OCI-LY7 (cell line): Measurements from ENCODE around the gene CCL27. TPM values are rescaled to one million over a fixed set of nuclear protein-coding genes. Genes with fewer than 3 reads are reported as not detected.

Source experiments
- BruUV-seq: library from RNA; stranded (reverse); fragments of 400-500 nt; replicated peaks from 2 replicates; lab custom pipeline; 2021; lab: Mats Ljungman, UMichigan
- CTCF ChIA-PET: fragments of 300-600 bp; sonication (Branson Sonifier 250); formaldehyde crosslinking; loops from one replicate; lab custom pipeline; 2022; ENCODE audit warnings: antibody characterized with exemption; ENCODE audit not compliant: unreplicated experiment; lab: Charles Lee
- POLR2A ChIA-PET: fragments of 300-600 bp; sonication (Branson Sonifier 250); formaldehyde crosslinking; loops from one replicate; lab custom pipeline; 2022; ENCODE audit warnings: antibody characterized with exemption; lab: Charles Lee
- DNase-seq: peaks from one replicate; pipeline ENCODE4 v3.0.0-alpha.2; 2015; ENCODE audit warnings: low spot score
- H2AFZ ChIP-seq: fragments of 200-600 bp; sonication (generic), shearing (Covaris generic); 2 replicates; pipeline ENCODE4 v1.6.1; 2014; ENCODE audit warnings: mild to moderate bottlenecking, antibody characterized with exemption, low read length, moderate library complexity
- H3K27ac ChIP-seq: fragments of 200-600 bp; sonication (generic); 2 replicates; pipeline ENCODE4 v1.5.1; 2014; ENCODE audit warnings: mixed run types, low read depth, mild to moderate bottlenecking, moderate library complexity, low read length, inconsistent platforms; ENCODE audit not compliant: poor library complexity, severe bottlenecking
- H3K36me3 ChIP-seq: fragments of 200-600 bp; sonication (generic); 2 replicates; pipeline ENCODE4 v1.6.1; 2014; ENCODE audit warnings: mild to moderate bottlenecking, antibody characterized with exemption, low read length, moderate library complexity, mixed read lengths; ENCODE audit not compliant: insufficient read depth
- H3K4me1 ChIP-seq: fragments of 200-600 bp; sonication (generic); 2 replicates; pipeline ENCODE4 v1.5.1; 2014; ENCODE audit warnings: mild to moderate bottlenecking, low read length; ENCODE audit not compliant: insufficient read depth, poor library complexity, severe bottlenecking
- H3K4me2 ChIP-seq: fragments of 200-600 bp; sonication (generic); 2 replicates; pipeline ENCODE4 v1.6.1; 2014; ENCODE audit warnings: mild to moderate bottlenecking, low read length
- H3K4me3 ChIP-seq: fragments of 200-600 bp; sonication (generic); 2 replicates; pipeline ENCODE4 v1.5.1; 2014; ENCODE audit warnings: mild to moderate bottlenecking, low read depth, low read length; ENCODE audit not compliant: poor library complexity, severe bottlenecking
- H3K79me2 ChIP-seq: fragments of 200-600 bp; sonication (generic); 2 replicates; pipeline ENCODE4 v1.6.1; 2016; ENCODE audit warnings: low read depth, mild to moderate bottlenecking, low read length, moderate library complexity, mixed read lengths; ENCODE audit not compliant: insufficient read depth
- H3K9me2 ChIP-seq: fragments of 200-600 bp; sonication (generic); 2 replicates; pipeline ENCODE4 v1.6.1; 2016; ENCODE audit warnings: mild to moderate bottlenecking, low read length, mixed read lengths; ENCODE audit not compliant: insufficient read depth
- H3K9me3 ChIP-seq: fragments of 200-600 bp; sonication (generic); 2 replicates; pipeline ENCODE4 v1.6.1; 2014; ENCODE audit warnings: mild to moderate bottlenecking, mixed run types, low read length, mixed read lengths
- H4K20me1 ChIP-seq: fragments of 200-600 bp; sonication (generic); 2 replicates; pipeline ENCODE4 v1.6.1; 2014; ENCODE audit warnings: mild to moderate bottlenecking, antibody characterized with exemption, low read length, moderate library complexity, mixed read lengths; ENCODE audit not compliant: insufficient read depth
- EZH2phosphoT487 ChIP-seq: fragments of 200-600 bp; sonication (generic); IDR thresholded peaks from 2 replicates; pipeline ENCODE4 v1.6.1; 2018; ENCODE audit warnings: low read depth, borderline replicate concordance, mild to moderate bottlenecking, mixed run types, antibody characterized with exemption, low read length, moderate library complexity, mixed read lengths
- intact Hi-C: fragments of 100-400 bp; cut with micrococcal nuclease; formaldehyde crosslinking; loops from one replicate; pipeline ENCODE4 v1.10.0; 2022; ENCODE audit not compliant: unreplicated experiment
- total RNA-seq, 2 experiments: library from RNA; depleted of rRNA in 1 of 2; stranded (reverse); fragments of >200 nt in 1 of 2; shearing (Covaris generic) in 1 of 2; gene quantifications; 2 replicates each; pipeline ENCODE4 v1.2.3, GENCODE V29; 2014 to 2022
- TF ChIP-seq, protein P1 (sequence below): fragments of 200-600 bp; sonication (generic); conservative IDR thresholded peaks from 2 replicates; pipeline ENCODE4 v1.5.1; 2014; ENCODE audit warnings: mild to moderate bottlenecking, antibody characterized with exemption, low read length, moderate library complexity, mixed read lengths

Gene CCL27
- total RNA-seq, 2 experiments from 2014 or later, result 0.42 TPM; not detected in 1

DNA sequence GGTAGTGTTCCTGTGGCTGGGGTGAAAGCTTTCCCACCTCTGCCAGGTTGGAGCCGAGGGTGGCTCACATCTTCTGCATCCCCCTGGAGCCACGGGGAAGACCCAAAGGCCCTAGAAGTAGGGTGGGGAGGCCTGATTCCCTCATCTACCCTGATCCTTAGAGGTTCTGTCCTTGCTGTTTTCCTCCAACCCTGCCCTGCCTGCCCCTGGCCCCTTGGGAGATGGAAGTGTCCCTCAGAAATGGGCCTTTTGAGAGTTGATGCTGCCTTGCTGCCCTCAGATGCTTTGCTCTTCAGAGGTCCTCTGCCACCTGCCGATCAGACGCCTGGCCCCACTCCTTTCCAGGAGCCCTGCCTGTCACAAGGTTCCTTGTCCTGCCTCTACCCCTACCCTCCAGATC is 22.4 kb upstream of the CCL27 start:
- no peaks in the 10 kb centered on the region for H3K4me1 ChIP-seq
- TF ChIP-seq EZH2phosphoT487, result no peak
- TF ChIP-seq, protein P1, sequence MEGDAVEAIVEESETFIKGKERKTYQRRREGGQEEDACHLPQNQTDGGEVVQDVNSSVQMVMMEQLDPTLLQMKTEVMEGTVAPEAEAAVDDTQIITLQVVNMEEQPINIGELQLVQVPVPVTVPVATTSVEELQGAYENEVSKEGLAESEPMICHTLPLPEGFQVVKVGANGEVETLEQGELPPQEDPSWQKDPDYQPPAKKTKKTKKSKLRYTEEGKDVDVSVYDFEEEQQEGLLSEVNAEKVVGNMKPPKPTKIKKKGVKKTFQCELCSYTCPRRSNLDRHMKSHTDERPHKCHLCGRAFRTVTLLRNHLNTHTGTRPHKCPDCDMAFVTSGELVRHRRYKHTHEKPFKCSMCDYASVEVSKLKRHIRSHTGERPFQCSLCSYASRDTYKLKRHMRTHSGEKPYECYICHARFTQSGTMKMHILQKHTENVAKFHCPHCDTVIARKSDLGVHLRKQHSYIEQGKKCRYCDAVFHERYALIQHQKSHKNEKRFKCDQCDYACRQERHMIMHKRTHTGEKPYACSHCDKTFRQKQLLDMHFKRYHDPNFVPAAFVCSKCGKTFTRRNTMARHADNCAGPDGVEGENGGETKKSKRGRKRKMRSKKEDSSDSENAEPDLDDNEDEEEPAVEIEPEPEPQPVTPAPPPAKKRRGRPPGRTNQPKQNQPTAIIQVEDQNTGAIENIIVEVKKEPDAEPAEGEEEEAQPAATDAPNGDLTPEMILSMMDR, result no peak
- H2AFZ ChIP-seq, result no peak overlapping the region
- intact Hi-C loops, result no loop called here
- H4K20me1 ChIP-seq, result no peaks in the 10 kb centered on the region
- H3K79me2 ChIP-seq, result no peaks in the 10 kb centered on the region
- no peaks in the 10 kb centered on the region for H3K9me2 ChIP-seq
- no peak overlapping the region for H3K27ac ChIP-seq
- H3K36me3 ChIP-seq, result no peaks in the 10 kb centered on the region
- no TSS peak for BruUV-seq
- no peak for DNase-seq
- ChIA-PET POLR2A (no interaction called here), CTCF (no interaction called here)
- H3K4me3 ChIP-seq, result no peak overlapping the region
- H3K4me2 ChIP-seq, result no peak overlapping the region
- H3K9me3 ChIP-seq, result no peaks in the 10 kb centered on the region

DNA sequence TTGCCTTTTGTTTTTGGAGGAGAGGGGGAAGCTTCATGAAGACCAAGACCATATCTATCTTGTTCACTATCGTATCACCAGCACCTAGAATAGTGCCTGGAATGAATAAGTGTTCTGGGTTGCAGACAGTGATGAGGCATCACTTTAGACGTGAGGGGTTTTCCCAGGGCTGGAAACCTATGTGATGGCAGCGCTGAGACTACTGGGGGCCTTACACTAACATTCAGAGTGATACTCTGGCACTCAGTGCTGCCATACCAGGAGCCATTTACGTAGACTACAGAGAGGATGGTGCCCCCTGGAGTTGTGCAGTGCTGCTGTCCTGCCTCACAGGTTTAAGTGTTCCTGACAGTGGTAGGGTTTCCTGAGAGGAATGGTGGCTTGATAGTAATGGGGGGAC is 21.7 kb upstream of the CCL27 start:
- POLR2A ChIA-PET, result no interaction called here
- H3K36me3 ChIP-seq, result no peaks in the 10 kb centered on the region
- no peaks in the 10 kb centered on the region for H3K4me1 ChIP-seq
- BruUV-seq, result no TSS peak
- no peak for DNase-seq
- H4K20me1 ChIP-seq, result no peaks in the 10 kb centered on the region
- H2AFZ ChIP-seq, result no peak overlapping the region
- TF ChIP-seq EZH2phosphoT487, result no peak
- TF ChIP-seq, protein P1, result no peak
- H3K4me3 ChIP-seq, result no peak overlapping the region
- no peak overlapping the region for H3K27ac ChIP-seq
- H3K9me3 ChIP-seq, result no peaks in the 10 kb centered on the region
- no peaks in the 10 kb centered on the region for H3K9me2 ChIP-seq
- no peak overlapping the region for H3K4me2 ChIP-seq
- CTCF ChIA-PET, result no interaction called here
- no peaks in the 10 kb centered on the region for H3K79me2 ChIP-seq
- intact Hi-C loops, result no loop called here

DNA sequence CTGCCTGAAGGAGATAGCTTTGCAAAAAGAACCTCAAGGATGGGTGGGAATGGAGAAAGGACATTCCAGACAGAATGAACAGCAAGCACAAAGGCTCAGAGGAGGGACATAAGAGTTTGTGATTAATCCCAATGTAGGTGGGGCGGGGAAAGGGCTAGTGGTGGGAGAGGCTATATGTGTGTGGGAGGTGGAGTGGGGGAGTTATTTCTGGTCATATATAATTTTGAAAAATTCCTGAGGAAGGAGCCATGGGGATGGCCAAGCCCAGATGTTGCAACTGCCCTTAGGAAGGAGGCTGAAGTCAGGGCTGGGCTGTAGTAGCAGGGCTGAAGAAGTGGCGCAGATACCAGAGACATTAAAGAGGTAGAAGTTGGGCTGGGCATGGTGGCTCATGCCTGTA is 13.4 kb upstream of the CCL27 start:
- Histone ChIP-seq H2AFZ (no peak overlapping the region), H3K4me3 (no peak overlapping the region), H3K4me2 (no peak overlapping the region), H3K27ac (no peak overlapping the region), H4K20me1 (no peaks in the 10 kb centered on the region), H3K36me3 (no peaks in the 10 kb centered on the region), H3K79me2 (no peaks in the 10 kb centered on the region), H3K9me2 (no peaks in the 10 kb centered on the region), H3K9me3 (no peaks in the 10 kb centered on the region), H3K4me1 (no peaks in the 10 kb centered on the region)
- TF ChIP-seq EZH2phosphoT487, result no peak
- TF ChIP-seq, protein P1, result no peak
- BruUV-seq, result no TSS peak
- intact Hi-C loops, result loop anchor here (1.0 kb wide), 1 partner anchor 26 kb away; no protein-coding TSS in a partner anchor
- no peak for DNase-seq
- CTCF ChIA-PET, result interaction anchor here (1.3 kb wide), 1 partner anchor 26 kb away, joined by 3 read pairs; no protein-coding TSS in a partner anchor
- POLR2A ChIA-PET, result interaction anchor here (0.7 kb wide), 1 partner anchor 28 kb away, joined by 3 read pairs; no protein-coding TSS in a partner anchor
